Stimulated activated CD8-positive, alpha-beta memory T cell treated with anti-CD3 and anti-CD28 coated beads, Interleukin-12 subunit alpha, Interleukin-12 subunit beta, amount 100 ng/mL, for 4 hours (primary cell): ENCODE measurements around the gene SUGP2.

Source experiments
- DNase-seq: peaks from one replicate; pipeline ENCODE4 v3.0.0-alpha.2; 2020; ENCODE audit warnings: low read depth

SUGP2 gene

DNA sequence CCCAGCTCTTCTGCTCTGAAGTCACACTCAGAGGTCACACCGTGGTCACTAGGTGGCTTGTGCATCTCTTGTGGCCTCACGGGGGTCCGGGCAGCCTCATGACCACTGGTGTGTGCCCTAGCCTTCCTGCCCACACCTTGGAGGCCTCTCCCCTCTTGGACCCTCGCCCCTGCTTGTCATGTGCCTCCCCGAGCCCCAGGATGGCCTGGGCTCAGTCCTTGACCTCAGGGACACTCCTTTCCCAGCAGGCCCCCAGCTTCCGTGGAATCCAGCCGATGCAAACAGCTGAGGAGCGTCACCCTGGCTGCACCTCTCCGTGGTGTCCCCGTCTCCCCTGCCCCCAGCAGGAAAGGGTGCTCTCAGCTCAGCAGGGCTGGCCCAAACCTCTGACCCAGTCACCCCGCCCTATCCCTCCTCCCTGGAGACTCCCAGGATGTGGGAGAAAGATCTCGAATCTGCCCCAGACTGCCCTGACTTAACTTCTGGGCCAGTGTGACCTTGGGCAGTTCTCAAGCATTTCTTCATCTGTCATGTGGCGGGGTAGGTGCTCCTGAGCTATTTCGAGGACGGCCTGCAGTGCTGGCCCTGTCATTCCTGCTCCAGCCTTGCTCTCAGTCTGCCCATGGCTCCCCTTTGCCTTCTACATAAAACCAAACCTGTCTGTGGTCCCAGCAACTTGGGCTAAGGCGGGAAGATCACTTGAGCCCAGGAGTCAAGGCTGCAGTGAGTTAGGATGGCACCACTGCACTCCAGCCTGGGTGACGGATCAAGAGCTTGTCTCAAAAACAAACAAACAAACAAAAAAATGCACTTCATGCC is 25.9 kb upstream of the SUGP2 start:
- DNase-seq: no peak

DNA sequence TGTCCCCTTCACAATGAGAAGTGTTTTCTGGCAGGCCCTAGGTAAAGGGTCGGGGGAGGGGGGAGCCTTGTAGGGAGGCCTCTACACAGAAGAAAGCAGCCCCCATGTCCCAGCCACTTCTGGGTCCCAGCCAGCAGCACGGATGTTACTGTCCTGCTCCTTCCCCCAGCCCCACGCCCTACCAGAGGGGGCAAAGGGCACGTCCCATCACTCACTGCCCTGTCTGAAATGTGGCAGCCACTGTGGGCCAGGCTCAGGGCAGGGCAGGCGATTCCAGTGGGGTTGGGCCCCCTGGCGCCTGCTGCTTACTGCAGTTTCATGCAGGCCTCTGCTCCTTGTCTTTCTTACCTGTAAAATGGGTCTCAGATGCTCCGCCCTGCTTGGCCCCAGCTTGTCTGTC is 24.4 kb upstream of the SUGP2 start:
- DNase-seq: no peak

DNA sequence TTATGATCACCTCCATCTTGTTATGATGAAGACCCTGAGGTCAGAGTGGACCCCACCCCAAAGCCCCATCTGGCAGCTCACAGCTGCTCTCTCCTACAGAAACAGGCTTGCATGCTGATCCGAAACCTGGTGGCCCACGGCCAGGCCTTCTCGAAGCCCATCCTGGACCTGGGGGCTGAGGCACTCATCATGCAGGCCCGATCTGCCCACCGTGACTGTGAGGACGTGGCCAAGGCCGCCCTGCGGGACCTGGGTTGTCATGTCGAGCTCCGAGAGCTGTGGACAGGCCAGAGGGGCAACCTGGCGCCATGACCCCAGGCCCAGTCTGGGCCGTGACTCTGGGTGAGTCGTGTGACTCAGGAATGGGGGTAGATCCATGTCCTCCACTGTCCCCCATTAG is 24.0 kb upstream of the SUGP2 start:
- no peak for DNase-seq

DNA sequence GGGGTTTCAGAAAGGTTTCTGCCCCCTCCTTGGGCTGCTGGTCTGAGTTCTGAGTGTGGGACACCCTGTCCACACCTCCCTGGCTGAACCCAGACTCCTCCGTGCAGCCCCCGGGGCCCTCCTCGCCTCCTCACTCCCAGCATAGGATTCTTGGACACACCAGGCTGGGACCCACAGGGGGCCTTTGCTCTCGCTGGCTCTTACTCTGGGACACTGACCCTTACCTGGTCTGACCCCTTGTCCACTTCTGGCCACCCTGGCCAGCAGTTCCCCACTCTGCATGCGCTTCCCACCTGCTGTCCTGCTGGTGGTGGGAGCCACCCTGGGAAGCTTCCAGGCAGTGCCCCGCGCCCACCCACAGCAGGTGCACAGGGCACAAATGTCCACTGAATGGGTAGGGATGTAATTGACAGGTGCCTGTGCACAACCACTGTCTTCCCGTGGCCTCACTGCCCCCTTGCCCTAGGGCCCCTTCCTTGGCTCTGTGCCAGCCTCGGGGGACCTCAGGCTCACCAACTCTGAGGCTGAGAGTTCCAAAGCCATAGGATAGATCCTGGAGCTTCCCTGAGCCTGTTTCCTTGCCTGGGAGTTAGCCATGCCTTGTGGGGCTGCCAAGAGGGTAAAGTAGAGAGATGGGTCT is 23.4 kb upstream of the SUGP2 start:
- no peak for DNase-seq

DNA sequence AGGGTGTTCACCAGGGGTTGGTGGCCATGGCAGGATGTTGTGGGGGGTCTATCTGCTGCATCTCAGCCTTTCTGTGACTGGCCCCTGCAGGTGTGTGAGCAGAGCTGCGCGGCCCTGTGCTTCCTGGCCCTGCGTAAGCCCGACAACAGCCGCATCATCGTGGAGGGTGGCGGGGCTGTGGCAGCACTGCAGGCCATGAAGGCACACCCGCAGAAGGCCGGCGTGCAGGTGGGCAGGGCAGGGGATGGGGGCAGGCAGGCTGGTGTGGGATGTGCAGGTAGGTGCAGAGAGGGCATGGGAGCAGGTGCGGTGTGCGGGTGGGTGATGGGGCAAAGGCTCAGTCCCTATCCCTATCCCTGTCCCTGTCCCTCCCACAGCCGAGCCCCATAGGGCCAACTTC is 22.4 kb upstream of the SUGP2 start:
- DNase-seq: no peak

DNA sequence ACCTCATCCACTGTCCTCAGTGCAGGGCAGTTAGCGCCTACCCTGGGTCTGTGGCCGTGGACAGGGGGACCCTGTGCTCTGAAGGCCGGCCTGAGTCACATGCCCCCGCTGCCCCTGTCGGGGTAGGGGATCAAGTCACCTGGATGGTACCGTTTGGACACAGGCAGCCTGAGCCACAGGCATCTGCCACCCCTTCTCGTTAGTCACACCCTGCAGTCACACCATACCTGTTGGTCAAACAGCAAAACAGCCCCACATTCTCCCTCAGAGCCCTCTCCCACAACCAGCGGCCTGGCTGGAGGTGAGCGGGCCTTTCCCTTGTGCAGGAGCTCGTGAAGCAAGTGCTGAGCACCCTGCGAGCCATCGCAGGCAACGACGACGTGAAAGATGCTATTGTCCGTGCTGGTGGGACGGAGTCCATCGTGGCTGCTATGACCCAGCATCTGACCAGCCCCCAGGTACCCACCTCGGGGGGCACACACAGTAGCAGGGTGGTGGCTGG is 21.7 kb upstream of the SUGP2 start:
- no peak for DNase-seq

DNA sequence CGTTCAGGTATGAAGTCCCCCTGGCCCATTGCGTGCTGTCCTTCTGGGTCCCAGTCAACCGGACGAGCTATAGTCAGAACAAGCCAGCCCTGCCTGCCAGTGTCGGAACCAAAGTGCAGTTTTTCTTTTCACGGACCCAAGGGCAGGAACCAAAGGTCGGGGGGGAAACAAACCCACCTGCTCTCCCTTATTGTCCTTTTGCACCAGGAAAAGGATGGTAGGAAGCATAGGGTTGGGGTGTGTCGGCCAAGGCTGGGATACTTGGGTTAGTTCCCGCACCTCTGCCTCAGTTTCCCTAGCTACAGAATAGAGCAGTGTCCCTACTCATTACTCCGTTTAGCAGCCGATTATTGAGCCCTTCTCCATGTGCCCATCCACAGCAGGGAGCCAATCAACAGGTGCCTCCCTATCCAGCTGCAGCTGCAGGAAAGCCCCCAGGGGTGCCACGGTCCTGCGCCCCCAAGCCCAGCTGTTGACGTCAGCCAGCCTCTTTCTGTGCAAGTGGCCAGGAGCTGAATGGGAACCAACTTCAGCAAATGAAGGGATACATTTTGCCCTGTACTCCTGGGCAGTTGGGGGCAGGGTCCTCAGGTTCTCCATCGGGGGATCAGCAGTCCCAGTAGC is 21.1 kb upstream of the SUGP2 start:
- no peak for DNase-seq

DNA sequence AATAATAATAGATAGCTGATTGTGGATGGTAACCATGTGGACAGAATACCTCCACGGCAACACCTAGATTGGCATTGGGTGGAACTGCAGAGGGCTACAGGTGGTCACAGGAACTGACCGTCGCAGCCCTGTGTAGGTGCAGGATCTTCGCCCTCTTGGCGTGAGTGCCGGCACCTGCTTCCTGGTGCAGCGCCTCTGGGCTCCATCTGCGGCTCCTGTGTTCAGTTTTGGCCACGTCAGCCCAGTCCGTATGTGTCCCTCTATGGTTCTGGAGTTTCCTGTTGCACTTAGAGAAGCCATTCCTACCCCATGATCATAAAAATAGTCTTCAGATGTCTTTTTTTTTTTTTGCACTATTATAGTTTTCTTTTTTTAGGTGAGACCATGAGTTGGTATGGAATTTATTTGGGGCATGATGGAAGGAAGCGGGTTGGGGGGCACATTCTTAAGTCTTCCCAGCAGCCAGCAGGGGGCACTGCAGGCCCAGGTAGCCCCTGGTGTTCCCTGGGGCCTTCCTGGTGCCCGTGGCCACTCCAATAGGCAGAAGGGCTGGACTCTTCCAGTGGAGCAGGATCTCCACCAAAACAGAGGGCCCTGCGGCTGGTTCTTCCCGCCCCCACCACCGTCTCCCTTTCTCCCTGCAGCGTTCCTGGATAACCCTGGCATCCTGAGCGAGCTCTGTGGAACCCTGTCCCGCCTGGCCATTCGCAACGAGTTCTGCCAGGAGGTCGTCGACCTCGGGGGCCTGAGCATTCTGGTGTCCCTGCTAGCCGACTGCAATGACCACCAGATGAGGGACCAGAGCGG is 20.4 kb upstream of the SUGP2 start:
- peak; percentile 25 for DNase-seq

DNA sequence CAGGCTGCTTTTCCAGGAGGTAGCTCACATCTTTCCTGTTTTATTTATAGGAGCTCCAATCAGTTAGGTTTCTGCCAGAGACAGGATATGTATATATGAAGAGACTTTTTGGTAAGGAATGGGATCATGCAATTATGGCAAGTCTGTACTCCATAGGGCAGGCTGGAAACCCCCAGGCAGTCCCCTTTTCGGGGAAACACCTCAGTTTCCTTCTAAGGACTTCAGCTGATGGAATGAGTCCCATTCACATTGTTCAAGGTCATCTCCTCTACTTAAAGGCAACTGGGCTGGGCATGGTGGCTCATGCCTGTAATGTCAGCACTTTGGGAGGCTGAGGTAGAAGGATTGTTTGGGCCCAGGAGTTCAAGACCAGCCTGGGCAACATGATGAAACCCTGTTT is 19.6 kb upstream of the SUGP2 start:
- no peak for DNase-seq

DNA sequence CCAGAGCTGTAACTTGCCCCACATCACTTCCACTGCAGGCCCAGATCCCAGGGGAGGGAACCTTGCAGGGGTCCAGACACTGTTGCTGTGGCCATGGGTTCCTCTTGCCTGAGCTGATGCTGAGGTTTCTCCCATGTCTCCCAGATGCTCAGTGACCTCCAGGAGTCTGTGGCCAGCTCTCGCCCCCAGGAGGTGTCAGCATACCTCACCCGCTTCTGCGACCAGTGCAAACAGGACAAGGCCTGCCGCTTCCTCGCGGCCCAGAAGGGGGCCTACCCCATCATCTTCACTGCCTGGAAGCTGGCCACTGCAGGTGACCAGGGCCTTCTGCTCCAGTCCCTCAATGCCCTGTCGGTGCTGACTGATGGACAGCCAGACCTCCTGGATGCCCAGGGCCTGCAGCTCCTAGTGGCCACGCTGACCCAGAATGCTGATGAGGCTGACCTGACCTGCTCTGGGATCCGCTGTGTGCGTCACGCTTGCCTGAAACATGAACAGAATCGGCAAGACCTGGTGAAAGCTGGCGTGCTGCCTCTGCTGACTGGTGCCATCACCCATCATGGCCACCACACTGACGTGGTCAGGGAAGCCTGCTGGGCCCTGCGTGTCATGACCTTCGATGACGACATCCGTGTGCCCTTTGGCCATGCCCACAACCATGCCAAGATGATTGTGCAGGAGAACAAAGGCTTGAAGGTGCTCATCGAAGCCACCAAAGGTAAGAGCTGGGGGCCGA is 18.3 kb upstream of the SUGP2 start:
- no peak for DNase-seq

DNA sequence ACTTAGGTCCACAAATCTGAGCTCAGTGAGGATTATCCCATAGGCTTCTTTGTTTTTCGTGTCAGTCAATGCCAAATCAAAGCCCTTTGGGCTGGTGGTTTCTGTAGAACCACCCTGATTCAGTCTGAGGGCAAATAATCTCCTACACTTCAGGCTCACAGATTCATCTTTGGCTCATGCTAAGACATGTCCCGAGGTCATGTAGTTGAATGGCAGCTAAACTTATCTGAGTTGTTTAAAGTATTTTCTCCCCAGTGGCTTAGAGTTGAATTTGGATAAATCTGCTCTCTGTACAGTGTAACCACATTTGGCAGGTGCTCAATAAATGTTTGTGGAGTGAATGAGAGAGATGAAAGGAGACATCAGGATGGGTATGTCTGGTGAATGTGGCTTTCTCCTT is 17.4 kb upstream of the SUGP2 start:
- DNase-seq: no peak

DNA sequence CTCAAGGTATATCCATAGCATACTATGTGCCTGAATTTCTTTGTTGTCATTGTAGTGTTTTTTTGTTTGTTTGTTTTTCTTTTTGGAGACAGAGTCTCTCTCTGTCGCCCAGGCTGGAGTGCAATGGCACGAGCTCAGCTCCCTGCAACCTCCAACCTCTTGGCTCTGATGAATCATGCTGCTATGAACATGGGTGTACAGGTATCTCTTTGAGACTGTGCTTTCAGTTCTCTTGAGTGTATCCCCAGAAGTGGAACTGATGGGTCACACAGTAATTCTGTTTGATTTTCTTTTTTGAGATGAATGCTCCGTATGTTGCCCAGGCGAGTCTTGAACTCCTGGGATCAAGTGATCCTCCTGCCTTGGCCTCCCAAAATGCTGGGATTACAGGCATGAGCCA is 16.8 kb upstream of the SUGP2 start:
- no peak for DNase-seq

DNA sequence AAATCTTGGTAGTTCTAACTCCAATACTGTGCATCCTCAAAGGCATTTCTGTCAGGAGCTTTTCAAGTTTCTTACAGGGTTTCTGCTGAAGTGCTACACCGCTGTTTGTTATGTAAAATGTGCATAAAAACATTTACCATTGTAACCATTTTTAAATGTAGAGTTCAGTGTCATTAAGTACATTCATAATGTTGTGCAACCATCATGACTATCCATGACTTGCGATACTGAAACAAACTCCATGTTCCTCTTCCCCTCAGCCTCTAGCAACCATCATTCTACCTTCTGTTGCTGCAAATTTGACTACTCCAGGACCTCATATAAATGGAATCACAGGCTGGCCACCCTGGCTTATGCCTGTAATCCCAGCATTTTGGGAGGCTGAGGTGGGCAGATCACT is 16.1 kb upstream of the SUGP2 start:
- DNase-seq: no peak

DNA sequence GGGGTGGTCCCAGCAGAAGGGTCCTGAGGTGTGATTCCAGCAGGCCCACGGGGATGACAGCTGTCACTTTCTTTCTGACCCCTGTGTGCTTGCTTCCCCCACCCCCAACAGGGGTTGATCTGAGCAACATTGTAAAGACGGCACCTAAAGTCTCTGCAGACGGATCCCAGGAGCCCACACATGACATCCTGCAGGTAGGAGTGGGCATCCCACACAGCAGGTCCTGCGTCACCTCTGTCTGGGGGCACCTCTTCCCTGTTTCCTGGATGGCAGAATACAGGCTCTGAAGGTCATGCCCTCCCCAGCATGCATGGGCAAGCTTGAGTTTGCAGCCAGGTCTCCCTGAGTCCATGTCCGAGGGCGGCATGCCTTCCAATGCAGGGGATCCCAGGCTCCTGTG is 10.6 kb upstream of the SUGP2 start:
- DNase-seq: no peak

DNA sequence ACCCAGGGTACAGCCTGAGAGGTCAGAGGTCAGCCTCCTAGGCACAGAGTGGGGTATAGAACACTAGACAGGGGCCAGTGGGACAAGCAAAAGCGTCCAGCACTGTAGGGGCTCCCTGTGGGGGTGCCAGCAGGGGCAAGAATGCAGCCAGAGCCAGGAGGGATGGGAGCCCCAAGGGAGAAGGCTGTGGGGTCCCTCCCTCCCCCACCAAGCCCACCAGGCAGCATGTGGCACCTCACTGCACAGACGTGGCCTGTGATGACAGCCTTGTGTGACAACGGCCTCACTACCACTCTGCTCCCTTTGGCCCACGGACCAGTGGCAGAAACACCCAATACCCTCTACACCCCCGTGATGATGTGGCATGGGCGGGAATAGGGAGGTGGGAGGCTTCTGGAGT is 10.2 kb upstream of the SUGP2 start:
- no peak for DNase-seq

DNA sequence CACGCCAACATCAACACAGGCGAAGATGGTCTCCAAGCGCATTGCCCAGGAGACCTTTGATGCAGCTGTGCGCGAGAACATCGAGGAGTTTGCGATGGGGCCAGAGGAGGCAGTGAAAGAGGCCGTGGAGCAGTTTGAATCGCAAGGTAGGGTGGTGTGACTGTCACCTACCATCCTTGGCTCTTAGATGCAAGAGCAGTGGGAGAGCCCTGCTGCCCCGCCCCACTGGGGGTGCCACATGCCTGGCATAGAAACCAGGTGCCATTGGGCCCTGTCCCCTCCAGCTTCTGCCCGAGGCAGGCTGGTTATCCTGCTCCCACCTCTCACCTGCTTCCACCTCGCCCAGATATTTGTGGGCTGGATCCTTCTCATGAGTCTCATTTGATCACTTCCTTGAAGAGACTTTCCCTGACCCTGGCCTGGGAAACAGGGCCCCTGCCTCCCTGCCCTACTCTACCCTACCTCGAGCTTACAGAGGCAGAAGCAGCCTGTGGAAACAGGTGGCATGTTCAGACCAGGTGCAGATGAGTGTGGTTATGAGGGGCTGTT is 9.5 kb upstream of the SUGP2 start:
- DNase-seq: no peak

DNA sequence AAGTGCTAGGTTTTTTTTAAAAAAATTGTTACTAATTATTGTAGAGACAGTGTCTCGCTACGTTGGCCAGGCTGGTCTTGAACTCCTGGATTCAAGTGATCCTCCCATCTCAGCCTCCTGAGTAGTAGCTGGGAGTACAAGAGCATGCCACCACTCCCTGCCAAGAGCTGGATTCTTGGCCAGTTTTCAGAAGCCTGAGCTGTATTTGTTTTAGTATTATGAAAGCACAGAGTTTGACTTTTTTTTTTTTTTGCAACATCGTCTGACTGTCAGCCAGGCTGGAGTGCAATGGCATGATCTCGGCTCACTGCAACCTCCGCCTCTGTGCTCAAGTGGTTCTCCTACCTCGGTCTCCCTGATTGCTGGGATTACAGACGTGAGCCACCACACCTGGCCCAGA is 7.1 kb upstream of the SUGP2 start:
- no peak for DNase-seq

DNA sequence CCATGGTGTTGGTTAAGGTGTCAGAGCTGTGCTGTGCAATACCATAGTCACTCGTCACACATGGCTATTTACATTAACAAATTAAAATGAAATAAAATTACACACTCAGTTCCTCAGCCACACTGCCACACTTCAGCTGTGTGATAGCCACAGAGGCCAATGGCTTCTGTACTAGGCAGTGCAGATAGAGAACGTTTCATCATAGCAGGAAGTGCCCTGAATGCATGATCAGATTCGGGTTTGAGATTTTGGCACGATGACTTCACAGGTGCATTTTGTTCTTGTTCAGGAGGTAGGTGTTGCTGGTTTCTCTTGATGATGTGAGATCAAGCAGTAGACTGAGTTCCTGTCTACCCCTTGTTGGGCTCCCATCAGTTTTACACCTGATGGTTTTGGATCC is 6.6 kb upstream of the SUGP2 start:
- DNase-seq: no peak

DNA sequence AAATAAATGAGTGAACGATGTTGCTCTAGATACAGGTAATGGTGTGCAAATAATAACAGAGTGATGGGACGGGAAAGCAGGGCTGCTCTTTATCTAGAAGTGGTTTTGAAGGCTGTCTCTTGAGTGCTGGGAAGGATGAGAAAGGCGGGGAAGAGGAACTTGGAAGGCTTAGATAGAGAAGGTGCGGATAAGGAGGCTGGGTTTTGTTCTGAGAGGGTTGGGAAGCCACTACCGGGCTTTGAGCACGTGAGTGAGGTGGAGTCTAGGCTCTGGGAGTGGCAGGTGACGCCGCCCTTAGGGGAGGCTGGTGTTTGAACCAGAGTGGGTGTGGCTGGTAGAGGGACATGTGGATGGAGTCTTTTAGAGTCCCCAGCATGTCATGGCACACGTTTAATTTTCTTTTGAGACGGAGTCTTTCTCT is 897 bp upstream of the SUGP2 start:
- peak; percentile 50 for DNase-seq

DNA sequence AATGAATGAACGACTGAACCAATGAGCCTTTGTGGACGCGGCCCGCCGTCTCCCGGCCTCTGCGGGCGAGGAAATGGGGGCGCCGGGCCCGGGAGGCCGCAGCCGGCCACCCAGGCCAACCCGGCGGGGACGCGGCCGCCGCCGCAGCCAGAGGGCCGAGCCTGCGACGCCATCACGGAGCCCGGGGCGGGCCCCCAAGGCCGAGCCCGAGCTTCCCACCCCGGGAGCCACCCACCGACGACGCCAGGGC is 216 bp downstream of the SUGP2 start:
- DNase-seq: no peak

DNA sequence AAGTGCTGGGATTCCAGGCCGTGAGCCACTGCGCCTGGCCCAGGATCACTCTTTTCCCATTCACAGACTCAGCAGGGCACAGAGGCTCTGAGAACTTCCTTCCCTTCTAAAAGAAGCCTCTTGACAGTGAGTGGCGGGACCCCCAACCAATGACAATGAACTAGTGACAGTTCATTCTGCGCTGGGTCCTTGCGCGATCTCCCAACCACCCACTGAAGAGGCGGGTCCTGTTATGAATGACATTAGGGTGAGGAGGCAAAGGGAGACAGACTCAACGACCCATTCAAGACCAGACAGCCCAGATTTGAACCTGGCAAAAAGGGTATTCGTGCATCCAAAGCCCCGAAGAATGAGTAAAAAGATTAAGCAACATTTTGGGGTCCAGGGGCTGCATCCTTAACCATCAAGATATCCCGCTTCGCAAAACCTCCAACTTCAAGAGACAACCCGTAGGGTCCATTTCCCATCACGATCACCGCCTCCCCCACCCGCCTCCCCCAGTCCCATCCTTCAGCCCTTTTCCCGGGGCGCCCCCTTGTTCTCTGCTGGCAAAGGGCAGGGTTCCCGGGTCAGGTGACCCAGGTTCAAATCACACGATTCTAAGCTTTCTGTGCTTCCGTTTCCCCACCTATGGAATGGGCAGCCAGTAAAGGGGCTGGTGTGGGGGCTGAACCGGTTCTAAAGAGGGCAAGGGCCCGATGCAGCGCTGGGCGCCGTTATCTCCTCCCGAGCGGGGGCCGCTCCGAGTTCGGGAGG is 719 bp downstream of the SUGP2 start:
- peak; percentile 60 for DNase-seq
